ENCODE measurements around the gene KRT17.

DNA sequence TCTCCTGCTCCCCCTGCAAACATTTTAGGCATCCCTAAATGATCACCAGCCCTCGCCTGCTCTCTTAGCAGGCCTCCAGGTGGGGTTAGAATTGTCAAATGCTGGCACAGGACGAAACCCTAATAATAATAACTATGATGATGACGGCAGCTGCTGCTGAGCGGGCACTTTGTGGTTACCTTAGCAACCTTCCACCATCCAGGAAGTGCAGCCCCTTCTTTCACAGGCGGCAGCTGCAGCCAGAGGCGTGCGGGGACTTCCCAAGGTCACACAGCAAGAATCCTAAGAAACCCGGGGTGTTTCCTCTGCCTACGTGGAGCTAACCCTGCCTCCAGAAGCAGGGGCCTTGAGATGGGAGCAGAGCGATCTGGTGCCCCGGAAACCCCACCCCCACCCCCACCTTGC, 41.9 kb upstream of the KRT17 start:
- TF ChIP-seq CTCF (IDR thresholded peaks at IDR 0.05) (no peak), POLR2A (IDR thresholded peaks at IDR 0.05; ENCODE audit: low read depth) (no peak), POLR2AphosphoS5 (IDR thresholded peaks at IDR 0.05) (no peak), EP300 (IDR thresholded peaks at IDR 0.05) (no peak)
